T-helper 2 cell (primary cell): Measurements from ENCODE around the gene APOA4.
"Not testable (repeated sequence)": the region's sequence is repeated elsewhere in the genome, so short reads cannot be mapped to it uniquely, and the experiment has no call there.

Experiments used
- DNase-seq, 5 experiments: peaks; one replicate each; pipeline versions ENCODE4 v3.0.0 to v3.0.0-alpha.2; 2012 to 2022

APOA4 gene

DNA sequence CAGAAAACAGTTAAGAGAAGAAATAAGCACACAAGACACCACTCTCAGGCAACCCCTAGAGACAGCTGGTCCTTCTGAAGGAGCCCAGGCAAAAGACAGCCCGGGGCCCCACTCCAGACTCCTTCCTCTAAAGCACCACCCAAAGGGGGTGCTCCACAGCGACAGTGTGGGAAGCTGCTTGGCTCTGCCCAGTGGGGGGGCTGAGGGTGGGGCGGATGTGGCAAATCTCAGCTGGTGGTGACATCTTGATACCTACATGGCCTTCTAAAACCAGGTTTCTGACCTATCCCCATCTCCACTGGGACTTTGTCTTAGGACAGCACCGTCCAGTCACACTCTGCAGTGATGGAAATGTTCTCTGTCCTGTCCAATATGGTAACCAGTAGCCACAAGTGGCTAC lies 24.5 kb upstream of the APOA4 start:
- no peak for DNase-seq

DNA sequence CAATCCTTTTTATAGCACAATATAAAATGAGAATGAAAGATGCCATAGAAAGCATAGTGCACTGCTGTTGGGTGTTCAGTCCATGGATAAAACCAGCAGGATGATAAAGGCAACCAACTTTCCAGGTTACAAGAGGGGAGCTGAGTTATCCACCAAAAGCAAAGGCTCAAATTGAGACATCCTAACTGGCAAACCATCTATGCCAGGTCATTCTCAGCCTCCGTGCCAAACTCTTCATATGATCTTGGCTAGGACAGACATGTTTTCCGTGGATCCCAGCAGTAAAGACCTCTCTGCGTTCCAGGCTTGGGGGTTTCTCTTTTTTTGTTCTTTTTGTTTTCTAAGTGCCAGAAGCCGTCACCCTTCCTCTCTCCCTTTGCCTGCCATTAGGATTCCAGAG lies 21.6 kb upstream of the APOA4 start:
- DNase-seq, result no peak

DNA sequence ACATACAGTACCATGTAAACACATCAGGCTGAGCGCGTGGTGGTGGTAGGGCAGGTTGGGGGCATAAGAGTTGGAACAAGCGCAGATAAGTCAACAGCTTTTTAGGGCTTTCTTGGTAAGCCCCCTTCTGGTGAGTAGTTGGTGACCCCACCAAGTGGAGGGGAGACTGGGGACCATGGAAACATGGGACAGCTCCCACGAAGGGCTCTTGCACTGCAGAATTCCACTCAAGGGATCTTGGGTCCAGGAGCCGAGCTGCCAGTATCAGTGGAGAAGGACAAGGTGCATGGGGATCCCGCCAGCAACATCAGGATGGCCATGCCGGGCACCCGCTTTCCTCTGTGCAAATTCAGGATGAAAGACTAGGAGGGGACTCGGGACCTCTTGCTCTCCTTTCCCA lies 20.6 kb upstream of the APOA4 start:
- DNase-seq, result no peak

DNA sequence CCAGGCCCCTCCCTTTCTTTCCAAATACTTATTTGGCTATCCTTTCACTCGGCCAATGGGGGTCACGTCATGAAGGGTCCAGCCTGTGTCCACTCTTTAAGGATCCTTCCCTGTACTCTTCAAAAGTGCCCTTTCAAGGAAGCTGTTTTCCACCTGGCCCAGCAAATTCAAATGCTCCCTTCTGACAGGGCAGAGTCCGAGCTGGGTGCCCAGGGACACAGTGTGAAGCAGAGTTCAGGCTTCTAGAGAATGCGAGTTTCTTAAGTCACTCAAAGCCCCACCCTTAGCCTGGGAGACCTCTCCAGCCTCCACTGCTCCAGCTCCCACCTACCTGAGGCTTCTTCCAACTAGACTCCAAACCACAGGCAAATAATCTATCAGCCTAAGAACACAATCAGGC lies 19.8 kb upstream of the APOA4 start:
- DNase-seq, result no peak

DNA sequence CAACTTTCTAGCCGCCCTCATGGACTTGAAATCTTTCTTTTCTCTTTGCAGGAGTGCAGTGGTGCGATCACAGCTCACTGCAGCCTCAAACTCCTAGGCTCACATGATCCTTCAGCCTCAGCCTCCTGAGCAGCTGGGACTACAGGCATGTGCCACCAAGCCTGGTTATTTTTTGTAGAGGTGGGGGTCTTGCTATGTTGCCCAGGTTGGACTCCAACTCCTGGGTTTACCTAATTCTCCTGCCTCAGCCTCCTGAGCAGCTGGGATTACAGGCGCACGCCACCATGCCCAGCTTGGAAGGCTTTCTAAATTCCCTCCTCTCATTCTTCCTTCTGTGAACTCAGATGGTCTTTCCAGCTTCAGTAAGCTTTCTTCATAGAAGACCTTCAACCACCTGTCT lies 19.0 kb upstream of the APOA4 start:
- no peak for DNase-seq

DNA sequence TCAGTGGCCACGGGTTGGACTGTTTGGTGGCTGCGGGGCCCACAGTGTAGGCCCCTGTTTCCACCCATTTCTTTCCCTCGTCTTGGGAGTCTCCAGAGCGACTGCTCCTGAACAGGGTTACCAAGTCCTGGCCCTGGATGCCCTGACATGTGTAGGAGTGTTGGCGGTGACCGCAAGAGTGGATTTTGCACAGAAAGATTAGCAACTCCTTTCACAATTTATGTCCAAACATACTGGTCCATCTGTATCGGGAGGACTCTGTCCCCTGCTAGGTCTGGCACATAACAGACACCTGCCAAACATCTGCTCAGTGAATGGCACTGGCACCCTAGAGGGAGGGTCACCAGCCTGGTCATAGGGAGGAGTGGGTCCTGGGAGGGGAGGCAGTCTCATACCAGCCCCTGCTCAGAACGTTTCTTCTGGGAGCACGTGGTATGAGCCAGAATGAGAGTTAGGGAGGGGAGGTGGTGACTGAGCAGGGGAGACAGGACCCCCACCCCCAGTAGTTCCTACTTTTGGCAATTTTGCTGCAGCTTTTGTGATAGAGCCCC lies 17.7 kb upstream of the APOA4 start:
- no peak for DNase-seq

DNA sequence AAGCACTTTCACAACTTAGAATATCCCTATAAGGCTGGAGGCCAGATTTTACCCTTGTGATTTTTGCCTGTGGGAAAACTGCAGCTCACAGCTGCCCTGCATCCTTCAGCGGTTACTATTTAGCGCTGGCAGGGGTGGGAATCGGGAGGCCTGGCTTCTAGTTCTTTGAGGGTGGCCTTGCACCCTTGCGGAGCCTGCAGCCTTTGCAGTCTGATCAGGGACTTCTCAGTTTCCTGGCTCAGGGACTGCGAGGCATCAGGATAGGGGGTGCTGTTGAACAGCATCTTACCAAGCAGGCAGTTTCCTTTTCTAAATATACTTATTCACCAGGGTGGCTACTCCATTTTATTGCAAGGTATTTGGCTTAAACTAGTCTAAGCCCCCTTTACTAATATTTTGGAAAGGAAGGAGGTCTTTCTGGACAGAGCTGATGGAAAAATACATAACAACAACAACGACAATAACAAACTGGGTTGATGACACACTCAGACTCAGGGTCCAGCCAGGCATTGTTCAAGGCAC lies 17.2 kb upstream of the APOA4 start:
- peak in 1 of 5 experiments; percentile 20 for DNase-seq

DNA sequence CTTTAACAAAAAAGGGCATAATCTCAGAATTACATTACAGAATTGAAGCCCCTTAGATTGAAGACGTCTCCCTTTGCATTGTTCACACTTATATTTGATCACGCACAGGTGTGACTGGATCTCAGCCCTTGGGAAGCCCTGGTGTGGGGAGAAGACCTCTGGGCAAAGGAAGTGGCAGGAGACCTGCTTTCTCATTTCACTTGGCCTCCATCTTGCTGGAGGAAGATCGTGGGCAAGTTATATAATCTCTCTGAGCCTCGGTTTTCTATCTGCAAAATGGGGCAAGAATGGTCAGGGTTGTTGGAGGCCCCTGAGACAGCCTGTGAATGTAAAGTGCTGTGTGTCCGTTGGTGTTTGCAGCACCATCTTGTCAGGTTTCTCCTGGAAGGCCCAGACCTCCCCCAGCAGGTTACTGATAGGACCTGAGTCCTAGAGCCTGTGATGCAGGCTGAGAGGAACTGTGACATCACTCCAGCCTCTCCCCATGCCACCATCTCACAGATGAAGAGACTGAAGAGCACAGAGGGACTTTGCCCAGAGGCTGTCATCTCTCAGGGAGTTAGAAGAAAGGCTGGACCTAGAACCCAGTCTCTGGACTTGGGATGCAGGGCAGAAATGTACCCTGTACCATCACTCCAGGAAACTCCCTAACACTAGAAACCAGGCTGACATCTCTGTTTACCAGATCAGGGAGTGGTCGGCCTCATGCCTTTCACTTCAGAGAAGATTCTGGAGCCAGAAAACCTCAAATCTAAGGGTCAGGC lies 15.4 kb upstream of the APOA4 start:
- DNase-seq, result no peak

DNA sequence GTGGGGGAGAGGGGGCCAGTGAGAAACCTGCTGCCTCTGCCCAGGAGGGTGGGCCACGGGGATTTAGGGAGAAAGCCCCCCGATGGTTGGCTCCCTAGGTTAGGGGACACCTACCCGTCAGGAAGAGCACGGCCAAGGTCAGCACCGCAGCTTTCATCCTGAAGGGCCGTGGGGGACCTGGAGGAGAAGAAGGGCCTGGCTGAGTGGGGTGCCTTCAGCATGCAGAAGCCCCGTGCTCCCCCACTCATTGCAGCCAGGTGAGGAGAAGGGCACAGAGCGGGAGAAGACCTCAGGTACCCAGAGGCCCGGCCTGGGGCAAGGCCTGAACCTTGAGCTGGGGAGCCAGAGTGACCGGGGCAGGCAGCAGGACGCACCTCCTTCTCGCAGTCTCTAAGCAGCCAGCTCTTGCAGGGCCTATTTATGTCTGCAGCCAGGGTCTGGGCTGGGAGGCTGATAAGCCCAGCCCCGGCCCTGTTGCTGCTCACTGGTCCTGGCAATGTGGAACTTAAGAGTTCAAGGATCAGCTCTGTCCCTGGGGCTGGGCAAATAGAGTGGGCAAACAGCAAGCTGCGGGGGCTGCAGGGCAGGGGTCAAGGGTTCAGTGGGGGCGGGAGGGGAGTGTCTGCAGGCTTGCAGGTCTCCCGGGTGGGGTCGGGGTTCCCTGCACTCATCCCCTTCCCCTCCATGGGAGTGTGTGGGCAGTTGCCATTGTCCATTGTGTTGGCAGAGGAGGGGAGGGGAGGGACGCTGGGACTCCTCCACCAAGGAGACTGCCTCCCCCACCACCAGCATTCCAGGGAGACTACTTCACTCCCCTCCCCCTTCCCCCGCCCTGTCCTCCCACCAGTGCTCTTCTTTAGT lies 14.4 kb upstream of the APOA4 start, which contains the start of gene APOA1:
Gene APOA1 (minus strand): TSS at position 392 of the 861 bp plus-strand sequence. CDS start 235 bp downstream, at position 157.
- DNase-seq, result no peak

DNA sequence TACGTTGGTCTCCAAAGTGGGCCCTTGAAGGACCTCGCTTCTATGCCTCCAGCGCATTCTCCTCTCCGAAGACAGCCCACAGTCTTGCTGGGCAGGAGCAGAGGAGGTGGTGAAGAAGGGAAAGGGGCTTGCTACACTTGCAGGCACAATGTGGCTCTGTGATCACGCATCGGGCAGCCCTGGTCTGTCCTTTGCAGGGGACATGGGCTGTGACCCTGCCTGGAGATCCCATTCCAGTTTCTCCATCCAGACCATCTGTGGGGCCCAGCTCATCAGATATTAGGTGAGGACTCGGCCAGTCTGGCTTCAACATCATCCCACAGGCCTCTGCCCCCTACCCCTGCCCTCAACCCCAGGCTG lies 13.5 kb upstream of the APOA4 start:
- no peak for DNase-seq

DNA sequence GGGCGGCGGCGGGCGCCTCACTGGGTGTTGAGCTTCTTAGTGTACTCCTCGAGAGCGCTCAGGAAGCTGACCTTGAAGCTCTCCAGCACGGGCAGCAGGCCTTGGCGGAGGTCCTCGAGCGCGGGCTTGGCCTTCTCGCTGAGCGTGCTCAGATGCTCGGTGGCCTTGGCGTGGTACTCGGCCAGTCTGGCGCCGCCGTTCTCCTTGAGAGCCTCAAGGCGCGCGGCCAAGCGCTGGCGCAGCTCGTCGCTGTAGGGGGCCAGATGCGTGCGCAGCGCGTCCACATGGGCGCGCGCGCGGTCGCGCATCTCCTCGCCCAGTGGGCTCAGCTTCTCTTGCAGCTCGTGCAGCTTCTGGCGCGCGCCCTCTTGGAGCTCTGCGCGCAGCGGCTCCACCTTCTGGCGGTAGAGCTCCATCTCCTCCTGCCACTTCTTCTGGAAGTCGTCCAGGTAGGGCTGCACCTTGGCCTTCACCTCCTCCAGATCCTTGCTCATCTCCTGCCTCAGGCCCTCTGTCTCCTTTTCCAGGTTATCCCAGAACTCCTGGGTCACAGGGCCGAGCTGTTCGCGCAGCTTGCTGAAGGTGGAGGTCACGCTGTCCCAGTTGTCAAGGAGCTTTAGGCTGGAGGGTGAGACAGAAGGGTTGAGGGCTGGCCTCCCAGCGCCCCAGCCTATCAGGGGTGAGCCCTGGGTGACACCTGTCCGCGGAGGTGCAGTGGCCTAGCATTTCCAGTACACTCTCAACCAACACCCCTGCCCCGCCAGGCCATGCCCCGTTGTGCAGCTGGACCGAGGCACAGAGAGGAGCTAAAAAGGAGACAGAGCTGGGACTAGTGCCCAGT lies 12.9 kb upstream of the APOA4 start:
- DNase-seq, result peak; percentile 38 to 93 (median 66)

DNA sequence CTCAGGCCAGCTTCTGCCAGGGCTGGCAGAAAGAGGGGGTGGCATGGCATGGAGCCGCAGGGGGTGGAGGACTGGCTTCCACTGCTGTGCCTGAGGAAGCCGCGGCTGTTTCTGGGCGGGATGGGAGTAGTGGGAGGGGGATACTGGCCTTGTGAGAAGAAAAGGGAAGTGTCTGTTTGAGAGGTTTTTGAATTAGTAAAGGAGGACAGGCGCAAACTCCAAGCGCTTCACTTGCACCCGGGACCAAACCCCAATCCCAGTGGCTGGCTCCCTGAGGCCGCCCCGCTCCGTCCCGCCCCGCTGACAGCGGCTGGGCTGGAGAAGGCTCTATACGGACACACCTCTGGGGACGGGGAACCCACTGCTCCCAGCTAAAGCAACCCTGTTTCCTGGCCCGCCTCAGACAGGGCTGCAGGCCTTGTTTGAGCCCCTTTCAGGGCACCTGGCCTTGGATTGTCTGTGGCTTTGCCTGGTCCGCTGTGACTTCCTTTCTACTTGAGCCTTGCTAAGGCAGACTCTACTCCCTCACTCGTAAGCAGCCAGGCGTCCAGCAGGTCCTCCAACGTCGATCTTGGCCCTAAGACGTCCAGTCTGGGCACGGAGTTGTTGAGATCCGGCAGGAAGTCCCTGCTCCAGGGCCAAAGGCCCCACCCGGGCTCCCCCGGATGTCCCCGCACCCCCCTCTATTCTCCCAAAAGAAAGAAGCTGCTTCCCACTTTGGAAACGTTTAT lies 12.1 kb upstream of the APOA4 start:
- DNase-seq, result no peak

DNA sequence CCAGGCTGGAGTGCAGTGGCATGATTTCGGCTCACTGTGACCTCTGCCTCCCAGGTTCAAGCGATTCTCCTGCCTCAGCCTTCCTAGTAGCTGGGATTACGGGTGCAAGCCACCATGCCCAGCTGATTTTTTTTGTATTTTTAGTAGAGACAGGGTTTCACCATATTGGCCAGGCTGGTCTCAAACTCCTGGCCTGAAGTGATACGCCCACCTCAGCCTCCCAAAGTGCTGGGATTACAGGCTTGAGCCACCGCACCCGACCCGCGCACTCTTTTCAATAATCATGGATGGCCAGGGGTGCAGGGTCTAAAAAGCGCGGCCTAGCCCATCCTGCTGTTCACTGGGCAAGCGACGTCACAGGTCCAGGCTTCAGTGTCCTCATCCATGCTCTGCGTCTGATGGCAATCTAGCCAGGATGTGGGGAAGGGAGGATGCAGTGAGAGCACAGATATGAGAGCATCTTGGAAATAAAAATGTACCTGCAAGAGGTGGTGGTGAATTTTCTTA lies 11.5 kb upstream of the APOA4 start:
- not testable (repeated sequence) for DNase-seq

DNA sequence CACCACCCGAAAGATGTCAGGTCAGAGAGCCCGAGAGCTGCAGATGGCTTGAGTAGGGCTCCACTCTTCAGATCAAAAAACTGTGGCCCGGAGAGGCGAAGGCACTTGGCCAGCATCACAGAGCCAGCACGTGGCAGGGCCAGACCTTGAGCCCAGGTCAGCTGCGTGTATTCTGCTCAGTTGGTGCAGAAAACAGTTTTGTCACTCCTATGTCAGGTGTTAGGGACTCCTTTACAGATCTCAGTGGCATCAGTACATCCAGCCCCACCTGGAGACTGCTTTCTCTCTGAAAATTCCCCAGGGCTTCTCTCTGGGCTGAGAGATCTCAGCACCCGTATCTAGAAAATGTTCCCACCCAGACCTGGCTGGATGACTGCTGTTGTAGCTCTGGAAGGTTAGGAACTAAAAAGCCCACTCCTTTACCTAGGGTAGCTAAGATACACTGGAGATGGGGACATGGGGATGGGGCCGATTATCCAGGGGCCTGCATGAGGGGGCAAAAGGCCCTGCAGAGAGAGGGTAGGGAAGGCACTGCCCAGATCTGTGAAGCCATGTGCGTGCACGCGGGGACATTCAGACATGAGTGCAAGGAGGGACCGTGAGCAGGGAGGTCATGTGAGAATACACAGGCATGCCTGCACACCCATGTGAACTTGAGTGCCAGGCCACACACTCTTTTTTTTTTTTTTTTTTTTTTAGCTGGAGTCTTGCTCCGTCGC lies 10.9 kb upstream of the APOA4 start:
- no peak for DNase-seq

DNA sequence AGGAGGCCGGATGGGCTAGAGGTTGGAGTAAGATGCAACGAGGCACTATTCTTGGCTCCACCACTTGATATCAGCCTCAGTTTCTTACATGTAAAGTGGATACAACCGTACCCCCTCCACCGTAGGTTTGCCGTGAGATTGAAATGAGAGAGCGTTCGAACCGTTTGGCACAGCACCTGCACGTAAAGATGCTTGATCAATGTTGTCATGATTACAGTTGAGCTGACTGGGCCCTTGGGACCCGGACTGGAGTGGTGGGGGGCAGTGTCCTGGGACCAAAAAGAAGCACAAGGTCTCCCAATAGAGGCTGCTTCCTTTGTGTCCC lies 10.3 kb upstream of the APOA4 start:
- DNase-seq, result no peak

DNA sequence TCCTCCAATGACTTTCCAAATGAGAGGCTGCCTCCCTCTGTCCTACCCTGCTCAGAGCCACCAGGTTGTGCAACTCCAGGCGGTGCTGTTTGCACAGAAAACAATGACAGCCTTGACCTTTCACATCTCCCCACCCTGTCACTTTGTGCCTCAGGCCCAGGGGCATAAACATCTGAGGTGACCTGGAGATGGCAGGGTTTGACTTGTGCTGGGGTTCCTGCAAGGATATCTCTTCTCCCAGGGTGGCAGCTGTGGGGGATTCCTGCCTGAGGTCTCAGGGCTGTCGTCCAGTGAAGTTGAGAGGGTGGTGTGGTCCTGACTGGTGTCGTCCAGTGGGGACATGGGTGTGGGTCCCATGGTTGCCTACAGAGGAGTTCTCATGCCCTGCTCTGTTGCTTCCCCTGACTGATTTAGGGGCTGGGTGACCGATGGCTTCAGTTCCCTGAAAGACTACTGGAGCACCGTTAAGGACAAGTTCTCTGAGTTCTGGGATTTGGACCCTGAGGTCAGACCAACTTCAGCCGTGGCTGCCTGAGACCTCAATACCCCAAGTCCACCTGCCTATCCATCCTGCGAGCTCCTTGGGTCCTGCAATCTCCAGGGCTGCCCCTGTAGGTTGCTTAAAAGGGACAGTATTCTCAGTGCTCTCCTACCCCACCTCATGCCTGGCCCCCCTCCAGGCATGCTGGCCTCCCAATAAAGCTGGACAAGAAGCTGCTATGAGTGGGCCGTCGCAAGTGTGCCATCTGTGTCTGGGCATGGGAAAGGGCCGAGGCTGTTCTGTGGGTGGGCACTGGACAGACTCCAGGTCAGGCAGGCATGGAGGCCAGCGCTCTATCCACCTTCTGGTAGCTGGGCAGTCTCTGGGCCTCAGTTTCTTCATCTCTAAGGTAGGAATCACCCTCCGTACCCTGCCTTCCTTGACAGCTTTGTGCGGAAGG lies 9.5 kb upstream of the APOA4 start:
- peak in 1 of 5 experiments; percentile 19 for DNase-seq

DNA sequence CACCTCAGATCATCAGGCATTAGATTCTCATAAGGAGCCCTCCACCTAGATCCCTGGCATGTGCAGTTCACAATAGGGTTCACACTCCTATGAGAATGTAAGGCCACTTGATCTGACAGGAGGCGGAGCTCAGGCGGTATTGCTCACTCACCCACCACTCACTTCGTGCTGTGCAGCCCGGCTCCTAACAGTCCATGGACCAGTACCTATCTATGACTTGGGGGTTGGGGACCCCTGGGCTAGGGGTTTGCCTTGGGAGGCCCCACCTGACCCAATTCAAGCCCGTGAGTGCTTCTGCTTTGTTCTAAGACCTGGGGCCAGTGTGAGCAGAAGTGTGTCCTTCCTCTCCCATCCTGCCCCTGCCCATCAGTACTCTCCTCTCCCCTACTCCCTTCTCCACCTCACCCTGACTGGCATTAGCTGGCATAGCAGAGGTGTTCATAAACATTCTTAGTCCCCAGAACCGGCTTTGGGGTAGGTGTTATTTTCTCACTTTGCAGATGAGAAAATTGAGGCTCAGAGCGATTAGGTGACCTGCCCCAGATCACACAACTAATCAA lies 8.8 kb upstream of the APOA4 start:
- DNase-seq, result no peak

DNA sequence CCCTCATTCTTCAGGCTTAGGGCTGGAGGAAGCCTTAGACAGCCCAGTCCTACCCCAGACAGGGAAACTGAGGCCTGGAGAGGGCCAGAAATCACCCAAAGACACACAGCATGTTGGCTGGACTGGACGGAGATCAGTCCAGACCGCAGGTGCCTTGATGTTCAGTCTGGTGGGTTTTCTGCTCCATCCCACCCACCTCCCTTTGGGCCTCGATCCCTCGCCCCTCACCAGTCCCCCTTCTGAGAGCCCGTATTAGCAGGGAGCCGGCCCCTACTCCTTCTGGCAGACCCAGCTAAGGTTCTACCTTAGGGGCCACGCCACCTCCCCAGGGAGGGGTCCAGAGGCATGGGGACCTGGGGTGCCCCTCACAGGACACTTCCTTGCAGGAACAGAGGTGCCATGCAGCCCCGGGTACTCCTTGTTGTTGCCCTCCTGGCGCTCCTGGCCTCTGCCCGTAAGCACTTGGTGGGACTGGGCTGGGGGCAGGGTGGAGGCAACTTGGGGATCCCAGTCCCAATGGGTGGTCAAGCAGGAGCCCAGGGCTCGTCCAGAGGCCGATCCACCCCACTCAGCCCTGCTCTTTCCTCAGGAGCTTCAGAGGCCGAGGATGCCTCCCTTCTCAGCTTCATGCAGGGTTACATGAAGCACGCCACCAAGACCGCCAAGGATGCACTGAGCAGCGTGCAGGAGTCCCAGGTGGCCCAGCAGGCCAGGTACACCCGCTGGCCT lies 7.2 kb upstream of the APOA4 start:
- DNase-seq, result no peak
